ENCODE results near the gene PLCL2.
A peak's percentile ranks its signal among the peaks of the same experiment; 100 is the strongest.

Gene PLCL2

GRCh38 chr3:17028363-17028762 is 143.6 kb downstream of the PLCL2 start:
- DNase-seq (ENCODE audit: low read depth), result no peak
- no peak overlapping the region for H3K4me3 ChIP-seq (ENCODE audit: low read depth, low read length)
- TF ChIP-seq CTCF (IDR thresholded peaks at IDR 0.05; ENCODE audit: control insufficient read depth, extremely low read depth, insufficient read depth), result no peak

- H3K4me3 ChIP-seq (ENCODE audit: low read depth, low read length), result no peak overlapping the region
- DNase-seq (ENCODE audit: low read depth), result no peak
- TF ChIP-seq CTCF (IDR thresholded peaks at IDR 0.05; ENCODE audit: control insufficient read depth, extremely low read depth, insufficient read depth), result no peak
These were observed 145.7 kb downstream of the PLCL2 start for GRCh38 chr3:17030438-17030837.

GRCh38 chr3:17030956-17031652 is 146.3 kb downstream of the PLCL2 start:
- no peak overlapping the region for H3K4me3 ChIP-seq (ENCODE audit: low read depth, low read length)
- DNase-seq (ENCODE audit: low read depth), result no peak
- TF ChIP-seq CTCF (IDR thresholded peaks at IDR 0.05; ENCODE audit: control insufficient read depth, extremely low read depth, insufficient read depth), result no peak

- TF ChIP-seq CTCF (IDR thresholded peaks at IDR 0.05; ENCODE audit: control insufficient read depth, extremely low read depth, insufficient read depth), result peak; percentile 82
- peak; percentile 3 for DNase-seq (ENCODE audit: low read depth)
- no peak overlapping the region for H3K4me3 ChIP-seq (ENCODE audit: low read depth, low read length)
These were observed 147.8 kb downstream of the PLCL2 start for GRCh38 chr3:17032407-17033034.

GRCh38 chr3:17033516-17034168 is 148.9 kb downstream of the PLCL2 start:
- TF ChIP-seq CTCF (IDR thresholded peaks at IDR 0.05; ENCODE audit: control insufficient read depth, extremely low read depth, insufficient read depth), result no peak
- H3K4me3 ChIP-seq (ENCODE audit: low read depth, low read length), result no peak overlapping the region
- DNase-seq (ENCODE audit: low read depth), result no peak

GRCh38 chr3:17035033-17035432 is 150.3 kb downstream of the PLCL2 start:
- no peak for TF ChIP-seq CTCF (IDR thresholded peaks at IDR 0.05; ENCODE audit: control insufficient read depth, extremely low read depth, insufficient read depth)
- H3K4me3 ChIP-seq (ENCODE audit: low read depth, low read length), result no peak overlapping the region
- DNase-seq (ENCODE audit: low read depth), result no peak
